Globus pallidus (tissue), 1 donor: ENCODE measurements around the gene WASF1.

ENCODE experiments used
- DNase-seq: peaks from one replicate; pipeline ENCODE4 v3.0.0-alpha.2; 2015; ENCODE audit warnings: low spot score

Gene WASF1

GRCh38 chr6:110179406-110180227 is at the start of gene WASF1:
TSS of gene WASF1 (minus strand) at chr6:110179670. CDS start at chr6:110127601, 52,069 bp downstream.
- peak; percentile 97 for DNase-seq

GRCh38 chr6:110226261-110226660 is 46.8 kb upstream of the WASF1 start:
- DNase-seq, result no peak

GRCh38 chr6:110221738-110222137 is 42.3 kb upstream of the WASF1 start:
- no peak for DNase-seq

- DNase-seq, result no peak
Measured at GRCh38 chr6:110217266-110217665, 37.8 kb upstream of the WASF1 start.

GRCh38 chr6:110216140-110216539 is 36.7 kb upstream of the WASF1 start:
- no peak for DNase-seq

- DNase-seq, result no peak
Measured at GRCh38 chr6:110214338-110214737, 34.9 kb upstream of the WASF1 start.

GRCh38 chr6:110211753-110212152 is 32.3 kb upstream of the WASF1 start:
- DNase-seq, result no peak

- no peak for DNase-seq
Measured at GRCh38 chr6:110207652-110208051, 28.2 kb upstream of the WASF1 start.

GRCh38 chr6:110201151-110201884 is 21.8 kb upstream of the WASF1 start:
- no peak for DNase-seq

- DNase-seq, result no peak
Measured at GRCh38 chr6:110198561-110198960, 19.1 kb upstream of the WASF1 start.

GRCh38 chr6:110196874-110197273 is 17.4 kb upstream of the WASF1 start:
- no peak for DNase-seq

- no peak for DNase-seq
Measured at GRCh38 chr6:110195639-110196038, 16.2 kb upstream of the WASF1 start.

GRCh38 chr6:110191477-110191876 is 12.0 kb upstream of the WASF1 start:
- DNase-seq, result no peak

- DNase-seq, result no peak
Measured at GRCh38 chr6:110190726-110191125, 11.3 kb upstream of the WASF1 start.

GRCh38 chr6:110188791-110189190 is 9.3 kb upstream of the WASF1 start:
- no peak for DNase-seq

- no peak for DNase-seq
Measured at GRCh38 chr6:110185879-110186278, 6.4 kb upstream of the WASF1 start.

GRCh38 chr6:110183292-110183885 is 3.9 kb upstream of the WASF1 start:
- no peak for DNase-seq

GRCh38 chr6:110181131-110182030 is 1.9 kb upstream of the WASF1 start:
- no peak for DNase-seq

GRCh38 chr6:110180228-110181008 is 948 bp upstream of the WASF1 start, which contains the start of gene CDC40:
TSS of gene CDC40 (plus strand) at chr6:110180427. CDS start at chr6:110180445, 18 bp downstream.
- no peak for DNase-seq

GRCh38 chr6:110178626-110179405 is 654 bp downstream of the WASF1 start:
- peak; percentile 74 for DNase-seq
